HG02678 (cell line): ENCODE results near the gene LDLRAD4.

ENCODE experiments used
- ATAC-seq: cut with Tn5 transposase; IDR thresholded peaks from one replicate; pipeline ENCODE4 v1.9.1; 2021; ENCODE audit warnings: mild to moderate bottlenecking, moderate library complexity; ENCODE audit not compliant: unreplicated experiment

LDLRAD4 gene

GRCh38 chr18:13399511-13399910 lies 181.0 kb downstream of the LDLRAD4 start:
- ATAC-seq: no peak

- ATAC-seq: no peak
Measured at GRCh38 chr18:13400636-13401315, 182.2 kb downstream of the LDLRAD4 start.

GRCh38 chr18:13401404-13401803 lies 182.8 kb downstream of the LDLRAD4 start:
- no peak for ATAC-seq

GRCh38 chr18:13401826-13402225 lies 183.3 kb downstream of the LDLRAD4 start:
- ATAC-seq: no peak

GRCh38 chr18:13403786-13404549 lies 185.4 kb downstream of the LDLRAD4 start:
- no peak for ATAC-seq

- ATAC-seq: no peak
Measured at GRCh38 chr18:13405305-13406038, 186.9 kb downstream of the LDLRAD4 start.

GRCh38 chr18:13406049-13406615 lies 187.6 kb downstream of the LDLRAD4 start:
- no peak for ATAC-seq

GRCh38 chr18:13406736-13407135 lies 188.2 kb downstream of the LDLRAD4 start:
- ATAC-seq: no peak

GRCh38 chr18:13407484-13407883 lies 188.9 kb downstream of the LDLRAD4 start:
- no peak for ATAC-seq

- ATAC-seq: no peak
Measured at GRCh38 chr18:13409026-13409425, 190.5 kb downstream of the LDLRAD4 start.

GRCh38 chr18:13409997-13410396 lies 191.4 kb downstream of the LDLRAD4 start:
- ATAC-seq: no peak

- no peak for ATAC-seq
Measured at GRCh38 chr18:13410471-13410870, 191.9 kb downstream of the LDLRAD4 start.

GRCh38 chr18:13412017-13412416 lies 193.5 kb downstream of the LDLRAD4 start:
- ATAC-seq: no peak

GRCh38 chr18:13412901-13413300 lies 194.3 kb downstream of the LDLRAD4 start:
- ATAC-seq: no peak

- no peak for ATAC-seq
Measured at GRCh38 chr18:13414102-13414501, 195.5 kb downstream of the LDLRAD4 start.

GRCh38 chr18:13414521-13414920 lies 196.0 kb downstream of the LDLRAD4 start:
- ATAC-seq: no peak

- ATAC-seq: no peak
Measured at GRCh38 chr18:13415736-13416135, 197.2 kb downstream of the LDLRAD4 start.

- no peak for ATAC-seq
Measured at GRCh38 chr18:13416208-13416607, 197.6 kb downstream of the LDLRAD4 start.

GRCh38 chr18:13416848-13417247 lies 198.3 kb downstream of the LDLRAD4 start:
- no peak for ATAC-seq

- ATAC-seq: no peak
Measured at GRCh38 chr18:13418013-13418710, 199.6 kb downstream of the LDLRAD4 start.
